K562 (cell line): Measurements from ENCODE around the gene SNX14. TPM values are rescaled to one million over a fixed set of nuclear protein-coding genes. Genes with fewer than 3 reads are reported as not detected.

ENCODE experiments used
- BMI1 ChIP-seq: fragments of 150-350 bp; IDR thresholded peaks from 2 replicates; pipeline ENCODE4 v1.6.1; 2014; ENCODE audit warnings: low read length
- DDX20 ChIP-seq: fragments of 450-650 bp; IDR thresholded peaks from 2 replicates; pipeline ENCODE4 v1.6.1; 2016; ENCODE audit warnings: missing genetic modification characterization, low read depth, mild to moderate bottlenecking, missing compliant biosample characterization, moderate library complexity
- EHMT2 ChIP-seq: fragments of 450-650 bp; IDR thresholded peaks from 2 replicates; pipeline ENCODE4 v1.6.1; 2018; ENCODE audit warnings: antibody characterized with exemption
- ETS2 ChIP-seq: IDR thresholded peaks from 2 replicates; pipeline ENCODE4 v1.6.1; 2016; ENCODE audit warnings: borderline replicate concordance, missing genetic modification characterization, mild to moderate bottlenecking, moderate library complexity, missing compliant biosample characterization; ENCODE audit not compliant: poor library complexity, severe bottlenecking
- LCOR ChIP-seq: sonication (generic); formaldehyde crosslinking; IDR thresholded peaks from 2 replicates; pipeline ENCODE4 v1.8.0; 2022; ENCODE audit warnings: mild to moderate bottlenecking, missing genetic modification reagents
- NFE2 ChIP-seq: IDR thresholded peaks from 2 replicates; pipeline ENCODE4 v1.6.1; 2014; ENCODE audit warnings: antibody characterized with exemption, low read depth
- PURB ChIP-seq: sonication (generic); formaldehyde crosslinking; IDR thresholded peaks from 2 replicates; pipeline ENCODE4 v1.9.0; 2021; ENCODE audit warnings: low read depth, mild to moderate bottlenecking, missing genetic modification reagents
- RBM39 ChIP-seq: fragments of 200-400 bp; formaldehyde crosslinking; optimal IDR thresholded peaks from 2 replicates; pipeline ENCODE3; 2018; ENCODE audit warnings: low read depth, low read length
- SNAPC5 ChIP-seq: fragments of 250-450 bp; sonication (Bioruptor Pico); IDR thresholded peaks from 2 replicates; pipeline ENCODE4 v1.8.0; 2021; ENCODE audit warnings: moderate library complexity, mild to moderate bottlenecking, inconsistent platforms
- SPI1 ChIP-seq: IDR thresholded peaks from 2 replicates; pipeline ENCODE4 v1.6.1; 2011; ENCODE audit warnings: low read depth, low read length, control low read depth, borderline replicate concordance
- TBL1XR1 ChIP-seq, 2 experiments: IDR thresholded peaks; 2 replicates each; pipeline ENCODE4 v1.6.1; 2012; ENCODE audit warnings: improper control_type of control experiment in 2 of 2, low read length in 2 of 2, mild to moderate bottlenecking in 1 of 2
- ZC3H11A ChIP-seq: IDR thresholded peaks from 2 replicates; pipeline ENCODE4 v1.6.1; 2012; ENCODE audit warnings: low read depth, low read length, improper control_type of control experiment
- ZFP36 ChIP-seq: fragments of 150-350 bp; IDR thresholded peaks from 2 replicates; pipeline ENCODE4 v1.6.1; 2018; ENCODE audit warnings: low read length, low read depth; ENCODE audit not compliant: partially characterized antibody
- ZNF197 ChIP-seq: fragments of 200-800 bp; sonication (Bioruptor generic); IDR thresholded peaks from 2 replicates; pipeline ENCODE4 v1.6.1; 2016; ENCODE audit warnings: low read depth, missing genetic modification characterization, missing compliant biosample characterization
- ZNF668 ChIP-seq: fragments of 250-450 bp; sonication (Bioruptor Pico); IDR thresholded peaks from 2 replicates; pipeline ENCODE4 v1.8.0; 2022; ENCODE audit warnings: mild to moderate bottlenecking, inconsistent platforms
- polyA plus RNA-seq, 8 experiments: library from polyadenylated mRNA; depleted of rRNA in 4 of 8; stranded (reverse) in 5 of 8; unstranded in 3 of 8; fragments of >200 nt; fragmentation: Nextera tagmentation in 2 of 8; fragmentation: Illumina TruSeq in 1 of 8; extraction: Ambion mirVana in 2 of 8; extraction: Trizol in 1 of 8; gene quantifications; 2 replicates each; pipeline versions ENCODE4 v1.2.1 to v1.2.3, GENCODE V29; 2011 to 2014; ENCODE audit warnings: inconsistent platforms in 1 of 8, missing spikeins in 1 of 8
- total RNA-seq, 7 experiments: library from RNA; depleted of rRNA in 6 of 7; stranded (reverse); fragments of >200 nt in 6 of 7; fragmentation: Illumina TruSeq in 2 of 7; extraction: Trizol in 2 of 7; gene quantifications; 2 replicates each; pipeline versions ENCODE4 v1.2.1 to v1.2.3, GENCODE V29; 2011 to 2021; ENCODE audit warnings: low replicate concordance in 1 of 7
- TF ChIP-seq, protein P1 (sequence below): fragments of 450-650 bp; formaldehyde crosslinking; IDR thresholded peaks from 2 replicates; pipeline ENCODE4 v1.4.0; 2022; ENCODE audit warnings: mild to moderate bottlenecking, moderate library complexity
- TF ChIP-seq, protein P2 (sequence below): fragments of 250-450 bp; sonication (Bioruptor Pico); IDR thresholded peaks from 2 replicates; pipeline ENCODE4 v1.8.0; 2022; ENCODE audit warnings: moderate library complexity, mild to moderate bottlenecking, inconsistent platforms
- TF ChIP-seq, protein P3 (sequence below): sonication (generic); formaldehyde crosslinking; IDR thresholded peaks from 2 replicates; pipeline ENCODE4 v1.8.0; 2022; ENCODE audit warnings: mild to moderate bottlenecking, missing genetic modification reagents
- TF ChIP-seq, protein P4 (sequence below), 2 experiments: fragments of 200-800 bp in 1 of 2; sonication (Bioruptor generic) in 1 of 2; sonication (generic) in 1 of 2; formaldehyde crosslinking in 1 of 2; IDR thresholded peaks in 1 of 2; conservative IDR thresholded peaks in 1 of 2; 2 replicates each; pipeline versions ENCODE4 v1.5.0 to v1.6.1; 2016 to 2020; ENCODE audit warnings: missing compliant biosample characterization in 1 of 2, missing genetic modification characterization in 1 of 2, missing genetic modification reagents in 1 of 2

Gene SNX14
- total and polyA plus RNA-seq, 9 of the 15 experiments (the other 6 are each of a cell fraction or from before 2014, with no cell fraction given), result 46.5 to 140 (median 71.2) TPM

DNA sequence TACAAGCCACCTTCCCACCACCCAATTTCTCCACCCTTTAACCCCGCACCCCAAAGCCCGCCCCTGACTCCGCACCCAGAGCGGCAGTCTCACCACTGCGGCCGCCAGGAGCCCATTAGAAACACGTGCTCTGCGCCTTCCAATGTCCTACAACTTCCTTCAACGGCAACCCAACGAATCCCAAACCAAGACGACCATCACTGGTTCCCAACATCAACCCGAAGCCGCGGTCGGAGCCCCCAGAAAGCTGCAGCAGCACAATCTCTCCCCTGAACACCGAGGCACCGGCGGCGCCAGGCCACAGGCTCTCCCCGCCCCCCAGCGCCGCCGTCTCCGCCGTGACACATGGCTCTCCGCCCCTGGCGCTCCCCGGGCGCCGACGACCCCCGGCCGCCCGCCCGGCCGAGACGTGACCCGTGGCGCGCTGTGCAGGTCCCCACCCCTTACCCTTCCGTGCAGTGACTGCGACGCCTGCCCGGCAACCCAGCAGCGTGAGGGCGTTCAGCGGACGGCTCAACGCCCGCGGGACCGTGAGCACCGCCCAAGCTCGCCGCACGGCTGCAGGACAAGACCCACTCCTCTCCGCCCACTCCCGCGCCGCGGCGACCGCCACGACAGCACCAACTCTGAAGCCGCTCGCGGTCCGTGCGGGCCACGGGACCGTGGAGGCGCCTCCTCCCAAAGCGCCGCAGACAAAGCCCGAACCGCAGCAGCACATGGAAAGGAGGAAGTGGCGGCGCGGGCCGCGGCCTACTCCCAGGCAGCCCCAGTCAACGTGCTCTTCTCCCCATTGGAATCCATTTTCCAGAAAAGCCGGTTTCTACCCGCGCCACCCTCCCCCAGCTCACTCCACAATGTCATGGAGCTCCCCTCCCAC is 48.5 kb upstream of the SNX14 start (continued):
- TF ChIP-seq SNAPC5 (no peak), ETS2 (tag) (no peak), LCOR (no peak), PURB (no peak), ZC3H11A (no peak), BMI1 (no peak), ZNF668 (CRISPR knock-in tag) (no peak), SPI1 (peak; percentile 83), ZNF197 (CRISPR knock-in tag) (no peak), TBL1XR1 (IDR thresholded peaks at IDR 0.05; ENCODE audit: low read length in 2 of 2) (no peak), DDX20 (tag) (no peak), EHMT2 (no peak), ZFP36 (no peak), NFE2 (no peak), RBM39 (no peak)
- TF ChIP-seq, protein P1, sequence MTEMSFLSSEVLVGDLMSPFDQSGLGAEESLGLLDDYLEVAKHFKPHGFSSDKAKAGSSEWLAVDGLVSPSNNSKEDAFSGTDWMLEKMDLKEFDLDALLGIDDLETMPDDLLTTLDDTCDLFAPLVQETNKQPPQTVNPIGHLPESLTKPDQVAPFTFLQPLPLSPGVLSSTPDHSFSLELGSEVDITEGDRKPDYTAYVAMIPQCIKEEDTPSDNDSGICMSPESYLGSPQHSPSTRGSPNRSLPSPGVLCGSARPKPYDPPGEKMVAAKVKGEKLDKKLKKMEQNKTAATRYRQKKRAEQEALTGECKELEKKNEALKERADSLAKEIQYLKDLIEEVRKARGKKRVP (CRISPR knock-in tag), result no peak
- TF ChIP-seq, protein P2, sequence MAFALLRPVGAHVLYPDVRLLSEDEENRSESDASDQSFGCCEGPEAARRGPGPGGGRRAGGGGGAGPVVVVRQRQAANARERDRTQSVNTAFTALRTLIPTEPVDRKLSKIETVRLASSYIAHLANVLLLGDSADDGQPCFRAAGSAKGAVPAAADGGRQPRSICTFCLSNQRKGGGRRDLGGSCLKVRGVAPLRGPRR (CRISPR knock-in tag), result no peak
- TF ChIP-seq, protein P3, sequence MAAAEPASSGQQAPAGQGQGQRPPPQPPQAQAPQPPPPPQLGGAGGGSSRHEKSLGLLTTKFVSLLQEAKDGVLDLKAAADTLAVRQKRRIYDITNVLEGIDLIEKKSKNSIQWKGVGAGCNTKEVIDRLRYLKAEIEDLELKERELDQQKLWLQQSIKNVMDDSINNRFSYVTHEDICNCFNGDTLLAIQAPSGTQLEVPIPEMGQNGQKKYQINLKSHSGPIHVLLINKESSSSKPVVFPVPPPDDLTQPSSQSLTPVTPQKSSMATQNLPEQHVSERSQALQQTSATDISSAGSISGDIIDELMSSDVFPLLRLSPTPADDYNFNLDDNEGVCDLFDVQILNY, result no peak; the same call in 1 of the 2 replicates
- TF ChIP-seq, protein P4, sequence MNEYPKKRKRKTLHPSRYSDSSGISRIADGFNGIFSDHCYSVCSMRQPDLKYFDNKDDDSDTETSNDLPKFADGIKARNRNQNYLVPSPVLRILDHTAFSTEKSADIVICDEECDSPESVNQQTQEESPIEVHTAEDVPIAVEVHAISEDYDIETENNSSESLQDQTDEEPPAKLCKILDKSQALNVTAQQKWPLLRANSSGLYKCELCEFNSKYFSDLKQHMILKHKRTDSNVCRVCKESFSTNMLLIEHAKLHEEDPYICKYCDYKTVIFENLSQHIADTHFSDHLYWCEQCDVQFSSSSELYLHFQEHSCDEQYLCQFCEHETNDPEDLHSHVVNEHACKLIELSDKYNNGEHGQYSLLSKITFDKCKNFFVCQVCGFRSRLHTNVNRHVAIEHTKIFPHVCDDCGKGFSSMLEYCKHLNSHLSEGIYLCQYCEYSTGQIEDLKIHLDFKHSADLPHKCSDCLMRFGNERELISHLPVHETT (CRISPR knock-in tag; conservative IDR thresholded peaks at IDR 0.05 in 1 of 2, IDR thresholded peaks at IDR 0.05 in 1 of 2), result no peak
